Fibroblast of the conjunctiva (primary cell): ENCODE results near the gene PCMTD2.

Experiments used
- DNase-seq: peaks from one replicate; pipeline ENCODE4 v3.0.0-alpha.2; 2010; ENCODE audit warnings: low read depth

Gene PCMTD2

DNA sequence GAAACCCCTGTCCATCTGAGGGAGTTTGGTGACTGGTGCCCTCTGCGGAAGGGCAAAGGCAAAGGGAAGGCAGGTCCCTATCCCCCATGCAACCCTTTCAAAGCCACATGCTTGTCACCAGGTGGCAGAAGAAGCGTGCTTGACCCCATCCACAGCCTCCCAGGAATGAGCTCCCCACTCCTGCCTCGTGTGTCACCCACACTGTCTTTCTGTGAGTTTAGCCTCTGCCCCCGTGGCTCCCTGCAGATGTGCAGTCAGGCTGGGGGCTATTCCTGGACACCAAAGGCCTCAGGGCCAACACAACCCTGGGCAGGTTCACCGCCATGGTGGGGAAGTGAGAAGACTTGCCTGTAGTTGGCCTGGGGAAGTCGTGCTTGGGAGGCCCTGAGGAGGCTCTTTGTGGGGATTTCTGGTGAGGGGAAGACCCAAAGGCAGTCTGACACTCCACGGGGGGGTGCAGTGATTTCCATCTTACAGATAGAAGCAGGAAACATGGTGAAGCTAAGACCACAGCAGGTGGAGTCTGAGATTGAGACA is 16.6 kb upstream of the PCMTD2 start:
- no peak for DNase-seq

DNA sequence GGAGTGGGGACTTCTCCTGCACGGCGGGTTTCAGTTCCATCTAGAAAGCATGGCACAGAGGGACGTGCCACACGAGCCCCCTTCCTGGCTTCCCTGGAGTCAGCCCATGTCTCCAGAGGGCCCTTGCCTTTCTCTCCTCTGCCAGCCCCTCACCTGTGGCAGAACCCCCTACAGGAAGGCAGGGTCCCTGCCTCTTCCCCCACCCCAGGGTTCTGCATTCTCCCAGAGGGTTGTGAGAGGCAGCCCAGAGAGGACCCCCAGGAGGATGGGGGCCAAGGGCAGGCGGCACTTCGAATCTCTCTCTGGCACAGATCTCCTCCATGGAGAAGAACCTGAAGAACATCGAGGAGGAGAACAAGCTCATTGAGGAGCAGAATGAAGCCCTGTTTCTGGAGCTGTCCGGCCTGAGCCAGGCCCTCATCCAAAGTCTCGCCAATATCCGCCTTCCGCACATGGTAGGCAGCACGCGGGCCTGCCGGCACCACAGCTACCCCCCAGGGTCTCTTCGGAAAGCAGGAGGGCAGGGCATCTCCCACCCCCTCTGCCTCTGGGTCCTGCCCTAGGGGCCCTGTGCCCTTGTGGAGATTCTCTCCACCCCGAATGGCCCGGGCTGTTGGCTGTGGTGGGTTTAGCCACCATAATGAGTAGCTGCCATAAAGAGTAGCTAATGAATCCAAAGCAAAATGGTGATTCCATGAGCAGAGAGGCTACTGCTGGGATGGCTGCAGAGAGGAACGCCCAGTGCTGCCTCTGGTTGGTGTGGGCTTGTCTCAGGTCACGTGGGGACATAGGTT is 15.9 kb upstream of the PCMTD2 start:
- DNase-seq = no peak

DNA sequence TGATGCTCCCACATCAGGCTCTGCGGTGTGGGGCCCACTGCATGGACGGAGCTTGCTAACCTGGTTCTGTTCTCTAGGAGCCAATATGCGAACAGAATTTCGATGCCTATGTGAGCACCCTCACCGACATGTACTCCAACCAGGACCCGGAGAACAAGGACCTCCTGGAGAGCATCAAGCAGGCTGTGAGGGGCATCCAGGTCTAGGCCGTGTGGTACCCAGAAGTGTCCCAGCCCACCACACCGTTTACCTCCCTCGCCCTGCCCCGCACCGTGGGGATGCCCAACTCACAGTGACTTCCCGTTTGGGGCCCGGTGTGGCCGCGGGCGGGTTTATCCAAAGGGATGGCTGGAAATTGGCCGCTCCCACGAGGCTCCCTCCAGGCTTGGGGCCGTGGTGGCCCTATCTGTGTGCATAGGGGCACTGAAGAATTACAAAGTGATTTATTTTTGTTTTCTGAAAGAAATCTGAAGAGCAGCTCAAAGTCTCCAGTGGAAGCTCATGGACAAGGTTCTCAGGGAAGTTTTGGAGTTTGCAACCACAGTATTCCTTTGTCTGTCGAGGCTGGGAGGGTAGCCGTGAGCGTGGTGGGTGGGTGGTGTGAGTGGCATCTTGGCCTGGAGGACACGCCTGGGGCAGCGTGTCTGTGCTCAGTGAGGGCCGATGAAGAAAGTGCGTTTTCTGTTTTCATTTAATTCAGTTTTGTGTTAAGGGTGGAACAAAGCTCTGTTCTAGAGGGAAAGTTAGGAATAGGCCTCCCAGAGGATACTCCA is 15.1 kb upstream of the PCMTD2 start:
- DNase-seq = no peak

DNA sequence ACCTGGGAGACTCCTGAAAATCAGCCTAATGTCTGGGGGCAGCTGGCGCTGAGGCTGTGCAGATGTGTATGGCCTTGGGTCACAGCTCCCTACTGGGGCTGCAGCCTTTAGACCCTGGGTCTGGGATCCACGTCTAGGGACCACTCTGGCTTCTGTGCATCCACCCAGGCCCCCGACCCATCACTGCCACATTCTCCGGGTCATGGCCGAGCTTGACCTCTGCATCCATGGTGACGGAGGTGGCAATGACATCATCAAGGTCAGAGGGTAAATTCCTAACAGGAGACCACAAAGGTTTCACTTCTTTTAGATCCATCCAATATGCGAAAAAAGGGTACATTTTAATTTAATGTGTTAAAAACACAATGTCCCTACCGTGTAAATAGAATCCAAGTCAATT is 14.5 kb upstream of the PCMTD2 start:
- no peak for DNase-seq

DNA sequence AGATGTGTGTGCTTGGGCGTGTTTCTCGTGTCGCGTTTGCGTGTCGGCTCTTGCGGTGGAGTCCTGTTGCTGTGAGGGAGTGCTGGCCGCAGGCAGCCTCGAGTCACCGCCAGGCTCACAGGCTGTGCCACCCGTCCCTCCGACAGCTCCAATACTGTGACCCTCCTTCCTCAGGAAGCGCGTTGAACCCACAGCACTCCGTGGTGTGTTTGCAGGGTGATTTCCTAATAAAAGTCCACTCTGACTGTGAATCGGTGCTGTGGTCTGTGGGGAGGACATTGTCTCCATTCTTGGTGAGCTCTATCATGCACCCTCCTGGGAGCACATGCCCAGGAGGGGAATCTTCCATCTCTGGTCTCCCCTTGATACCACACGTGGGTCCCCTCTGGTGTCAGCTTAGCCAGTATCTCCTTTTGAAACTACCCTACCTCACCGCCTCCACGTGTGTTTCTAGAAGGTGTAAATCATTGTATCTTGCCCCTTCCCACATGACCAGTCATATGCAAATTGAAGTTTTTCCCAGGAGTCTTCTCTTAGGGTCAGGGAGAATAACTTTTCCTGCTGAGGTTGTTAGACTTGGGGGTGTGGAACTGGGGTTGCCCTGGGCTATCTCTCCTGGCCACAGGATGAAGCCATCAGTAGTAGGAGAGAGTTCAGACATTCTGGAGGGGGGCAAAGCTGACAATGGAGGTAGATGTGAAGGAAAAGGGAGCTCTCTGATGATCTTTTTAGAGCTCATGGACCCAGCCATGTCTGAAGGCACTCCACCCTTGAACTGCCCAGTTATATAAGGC is 13.3 kb upstream of the PCMTD2 start:
- DNase-seq = no peak

DNA sequence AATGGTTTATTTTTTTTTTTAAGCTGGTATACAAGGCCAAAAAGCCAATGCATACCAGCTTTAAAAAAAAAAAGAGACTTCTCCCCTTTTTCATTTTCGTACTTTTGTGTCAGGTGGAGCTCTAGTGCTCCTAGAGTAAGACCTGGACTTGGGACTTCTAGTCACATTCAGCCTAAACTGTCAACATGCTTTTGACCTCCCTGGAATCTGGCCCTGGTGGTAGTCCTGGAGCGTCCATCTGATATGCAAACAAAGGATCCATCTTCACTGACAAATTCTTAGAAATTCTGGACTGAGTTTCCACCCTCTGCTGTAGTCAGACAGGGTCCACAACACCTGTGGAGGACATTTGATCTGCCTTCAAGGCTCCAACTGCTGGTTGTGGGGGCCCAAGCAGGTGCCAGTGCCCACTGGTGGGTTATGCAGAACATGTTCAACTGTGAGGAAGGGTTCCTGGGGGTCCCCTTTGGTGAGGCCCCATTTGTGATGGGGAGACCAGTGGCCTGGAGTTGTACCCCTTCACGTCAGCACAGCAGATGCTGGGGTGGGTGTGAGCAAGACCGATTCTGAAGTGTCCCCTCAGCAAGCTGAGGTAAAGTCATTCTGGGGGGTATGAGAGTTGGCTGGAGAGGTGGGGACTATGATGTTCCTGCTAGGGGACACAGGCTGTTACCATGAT is 12.6 kb upstream of the PCMTD2 start:
- DNase-seq = no peak

DNA sequence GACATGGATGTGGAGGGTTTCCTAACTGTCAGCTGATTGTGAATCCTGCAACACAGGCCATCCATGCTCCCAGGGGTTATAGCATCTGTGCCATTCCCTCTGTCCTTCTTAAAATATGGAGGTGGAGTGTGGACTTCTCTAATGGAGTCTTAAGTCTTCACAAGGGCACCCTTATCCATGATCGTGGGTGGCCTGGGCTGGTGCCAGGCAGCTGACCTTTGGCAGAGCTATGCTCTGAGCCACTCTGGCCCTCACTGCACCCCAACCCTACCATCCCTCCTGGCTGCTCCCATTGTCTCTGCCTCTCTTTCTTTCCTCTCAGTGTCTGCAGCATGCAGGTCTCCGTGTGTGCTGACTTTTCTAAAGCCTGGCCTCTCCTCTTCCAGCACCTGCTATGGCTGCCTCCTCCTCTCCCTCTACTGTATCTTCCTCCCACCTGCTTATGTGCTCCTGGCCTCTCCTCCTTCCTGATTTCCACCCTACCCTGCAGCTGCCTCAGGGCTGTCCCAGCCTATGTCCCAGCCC is 11.2 kb upstream of the PCMTD2 start:
- DNase-seq = no peak

DNA sequence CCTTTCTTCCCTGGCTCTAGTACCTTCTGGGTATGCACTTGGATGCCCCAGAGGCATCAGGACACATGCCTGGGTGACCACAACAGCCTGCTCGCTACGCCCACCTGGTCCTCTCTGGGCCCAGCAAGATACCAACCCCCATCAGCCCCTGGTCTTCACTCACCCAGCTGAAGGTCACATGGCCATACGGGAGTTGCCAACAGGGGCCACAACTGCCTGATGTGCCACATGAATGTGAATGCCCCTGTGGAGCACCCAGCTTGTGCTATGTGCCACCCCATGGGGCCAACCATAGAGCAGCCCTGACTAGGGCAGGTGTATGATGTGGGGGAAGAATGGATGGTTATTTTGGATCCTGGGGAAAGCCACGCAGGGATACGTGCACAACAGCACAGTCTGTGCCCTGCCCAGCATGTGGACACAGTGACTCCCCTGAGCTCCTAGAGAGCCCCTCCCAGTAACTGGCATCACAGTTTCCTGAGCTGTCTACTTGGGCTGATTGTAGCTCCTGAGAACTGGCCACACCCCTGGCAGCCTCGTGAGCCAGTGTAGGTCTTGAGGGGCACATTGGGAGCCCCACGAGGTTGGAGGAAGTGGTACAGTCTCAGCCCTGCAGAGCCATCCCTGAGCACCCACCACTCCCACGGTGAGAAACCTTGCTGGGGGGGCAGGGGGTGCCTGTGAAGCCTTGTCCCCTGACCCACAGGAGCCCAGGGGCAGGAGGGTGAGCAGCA is 10.5 kb upstream of the PCMTD2 start:
- DNase-seq = no peak

DNA sequence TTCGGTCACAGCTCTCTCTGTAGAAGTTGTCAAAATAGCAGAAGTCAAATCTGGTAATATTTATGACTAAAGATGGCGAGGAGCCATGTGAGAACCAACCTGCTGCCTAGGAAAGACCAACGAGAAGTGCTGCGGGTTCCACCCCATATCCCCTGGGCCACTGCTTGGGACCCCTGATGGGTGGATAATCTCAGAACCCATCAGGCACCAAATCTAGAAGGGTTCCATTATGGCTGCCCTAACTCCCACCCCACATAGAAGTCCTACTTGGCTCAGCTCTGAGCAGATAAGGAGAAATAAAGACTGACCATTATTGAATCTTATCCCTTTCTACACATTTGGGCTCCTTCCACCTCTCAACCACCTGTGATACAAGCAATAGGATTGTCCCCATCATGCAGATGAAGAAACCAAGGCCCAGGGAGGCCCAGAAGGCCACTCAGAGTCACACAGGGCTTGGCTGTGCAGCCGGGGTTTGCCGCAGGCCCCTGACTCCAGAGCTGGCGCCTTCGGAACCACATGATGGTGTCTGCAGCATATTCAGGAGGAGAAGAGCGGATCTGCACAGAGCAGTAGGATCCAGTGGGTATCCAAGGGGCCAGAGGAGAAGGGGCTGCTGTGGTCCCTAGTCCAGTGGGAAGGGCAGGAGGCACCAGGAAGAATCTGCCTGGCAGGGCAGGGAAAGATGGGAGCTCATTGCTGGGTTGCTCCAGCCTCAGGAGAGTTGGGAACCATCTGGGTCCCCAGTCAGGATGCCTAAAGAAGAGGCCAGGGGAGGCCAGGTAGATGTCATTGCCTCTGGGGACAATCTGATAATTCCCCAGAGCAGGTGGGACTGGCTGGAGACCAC is 9.6 kb upstream of the PCMTD2 start:
- DNase-seq = no peak

DNA sequence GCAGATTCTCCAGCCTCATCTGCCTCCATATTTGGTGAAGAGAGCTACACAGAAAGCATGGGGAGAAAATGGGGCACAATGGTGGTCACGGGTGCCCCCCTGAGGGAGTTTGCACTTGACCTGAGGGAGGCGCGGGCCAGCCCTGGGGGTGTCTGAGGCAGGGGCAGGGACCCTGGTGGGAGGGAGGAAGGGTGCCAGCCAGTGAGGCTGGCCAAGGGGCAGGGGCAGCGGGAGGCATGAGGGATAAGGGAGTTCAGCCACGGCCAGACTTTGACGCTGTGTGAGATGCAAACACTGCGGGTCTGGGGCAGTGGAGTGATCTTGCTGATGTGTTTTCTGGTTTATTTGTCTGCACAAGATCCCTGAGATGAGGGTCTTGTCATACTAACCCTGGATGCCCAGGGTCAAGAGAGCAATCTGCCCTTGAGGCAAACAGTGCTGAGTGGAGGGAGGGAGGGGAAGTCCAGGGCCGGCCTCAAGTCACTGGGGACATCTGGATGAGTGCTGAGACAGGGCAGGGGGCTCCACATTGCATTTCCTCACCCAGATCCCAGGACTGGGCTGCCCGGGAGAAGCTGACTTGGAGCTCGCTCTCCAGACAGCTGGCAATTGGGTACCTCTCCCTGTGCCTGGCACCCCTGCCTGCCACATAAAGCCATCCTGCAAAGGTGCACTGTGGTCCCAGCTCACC is 8.8 kb upstream of the PCMTD2 start:
- DNase-seq = no peak

DNA sequence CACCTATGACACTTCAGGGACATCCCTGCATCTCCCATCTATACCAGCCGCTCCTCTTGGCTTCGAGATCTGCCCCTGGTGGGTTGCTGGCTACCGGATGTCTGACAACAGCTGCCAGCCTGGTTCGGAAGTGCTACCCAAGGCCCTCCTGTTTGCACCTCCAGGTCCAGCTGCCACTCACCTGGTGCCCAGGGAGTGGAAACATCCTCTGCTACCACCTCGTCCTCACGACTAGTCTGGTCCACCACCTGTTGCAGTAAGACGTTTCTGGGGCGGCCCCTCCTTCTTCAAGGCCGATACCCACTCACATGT is 8.3 kb upstream of the PCMTD2 start:
- DNase-seq = no peak

DNA sequence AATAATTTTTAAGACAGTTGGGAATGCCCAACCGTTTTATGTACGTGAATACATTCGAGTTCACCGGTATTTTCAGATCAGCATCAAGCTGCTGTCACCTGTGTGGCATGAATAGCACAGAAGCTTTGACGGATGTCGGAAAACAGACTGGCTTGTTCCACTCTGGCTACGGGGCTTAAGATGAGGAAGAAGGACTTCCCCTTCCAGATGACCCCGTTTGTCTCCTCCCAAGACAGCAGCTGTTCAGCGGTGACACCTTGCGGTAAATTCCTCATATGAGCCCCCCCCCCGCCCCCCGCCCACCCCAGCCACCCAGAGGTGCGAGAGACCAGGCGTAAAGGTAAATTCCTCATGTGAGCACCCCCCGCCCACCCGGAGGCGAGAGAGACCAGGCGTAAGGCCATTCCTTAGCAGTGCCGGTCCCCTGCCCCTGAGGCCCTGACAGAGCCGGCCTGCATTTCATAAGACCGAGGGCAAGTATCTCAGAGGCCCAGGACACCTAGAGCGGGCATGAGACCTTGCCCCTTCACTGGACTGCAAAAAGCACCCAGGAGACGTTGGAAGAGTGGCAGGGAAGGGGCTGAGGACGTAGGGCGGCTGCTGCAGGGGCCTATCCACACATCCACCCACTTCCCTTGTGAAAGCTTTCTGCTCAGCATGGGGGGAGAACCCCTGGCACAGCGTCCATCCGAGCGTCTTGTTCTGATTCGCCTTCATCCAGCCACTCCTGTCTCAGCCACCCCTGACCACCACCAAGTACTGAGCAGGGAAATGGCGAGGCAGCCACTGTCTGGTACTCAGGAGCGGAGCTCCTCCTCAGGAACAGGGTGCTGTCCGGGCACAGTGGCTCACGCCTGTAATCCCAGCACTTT is 7.3 kb upstream of the PCMTD2 start:
- DNase-seq = no peak

DNA sequence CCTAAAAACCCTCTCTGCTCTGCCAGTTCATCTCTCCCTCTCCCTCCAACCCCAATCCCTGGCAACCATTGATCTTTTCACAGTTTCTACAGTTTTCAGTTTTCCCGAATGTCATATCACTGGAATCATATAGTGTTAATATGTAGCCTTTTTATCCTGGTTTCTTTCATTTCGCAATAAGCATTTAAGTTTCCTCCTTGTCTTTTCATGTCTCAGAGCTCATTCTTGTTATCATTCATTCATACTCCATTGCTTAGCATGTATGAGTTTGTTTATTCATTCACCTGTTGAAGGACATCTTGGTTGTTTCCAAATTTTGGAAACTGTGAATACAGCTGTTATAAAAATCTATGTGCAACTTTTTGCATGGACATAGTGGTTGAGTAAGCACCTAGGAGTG is 5.5 kb upstream of the PCMTD2 start:
- no peak for DNase-seq

DNA sequence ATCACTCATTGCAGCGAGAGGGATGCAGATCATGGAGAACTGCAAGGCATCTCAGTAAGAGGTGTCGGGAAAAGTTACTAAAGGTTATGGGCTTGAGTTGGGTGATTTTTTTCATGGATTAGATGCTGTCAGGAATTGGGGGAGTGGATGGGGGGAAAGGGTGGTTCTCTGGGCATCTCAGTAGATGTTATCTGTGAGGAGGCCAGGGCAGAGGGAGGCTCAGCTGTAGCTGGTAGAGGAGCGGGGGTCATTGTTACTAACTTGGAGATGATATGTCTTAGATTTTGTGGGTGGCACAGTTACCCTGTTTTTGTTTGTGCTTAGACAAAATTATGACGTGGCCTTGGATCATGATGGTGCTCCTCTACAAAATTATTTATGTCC is 2.6 kb upstream of the PCMTD2 start:
- no peak for DNase-seq

DNA sequence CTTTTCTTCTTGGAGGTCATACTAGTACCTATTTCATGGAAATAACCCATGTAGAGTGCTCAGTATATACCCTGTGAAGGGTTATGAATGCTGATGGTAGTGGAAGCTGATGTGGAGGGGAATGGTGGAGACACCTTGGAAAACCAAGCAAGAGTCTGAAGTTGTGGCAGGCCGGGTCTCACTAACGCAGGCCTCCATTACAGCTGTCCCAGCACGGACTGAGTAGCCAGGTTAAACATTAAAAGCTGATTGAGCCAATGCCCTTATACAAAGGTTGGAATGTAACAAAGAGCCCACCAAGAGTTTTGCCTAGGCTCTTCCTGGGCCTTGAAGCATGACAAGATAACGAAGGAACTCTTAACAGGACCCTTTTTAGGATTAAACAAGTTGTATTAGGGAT is 2.1 kb upstream of the PCMTD2 start:
- DNase-seq = no peak

DNA sequence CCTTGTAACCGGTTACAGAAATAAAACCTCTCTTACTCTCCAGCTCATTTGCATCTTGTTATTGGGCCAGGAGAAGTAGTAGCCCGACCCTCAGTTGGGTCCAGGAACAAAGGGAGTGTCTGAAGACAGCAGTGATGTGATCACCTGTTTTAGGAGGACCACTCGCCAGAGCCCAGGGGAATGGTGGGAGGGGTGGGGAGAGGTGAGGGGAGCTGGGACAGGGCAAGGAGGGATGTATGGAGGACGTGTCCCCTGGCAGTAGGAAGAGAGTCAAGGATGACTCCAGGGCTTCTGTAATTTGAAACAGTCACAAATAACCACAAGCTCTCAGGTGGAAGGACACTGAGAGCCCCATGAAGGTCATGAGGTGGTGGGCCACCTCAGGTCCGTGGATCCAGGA is 1.4 kb upstream of the PCMTD2 start:
- no peak for DNase-seq

DNA sequence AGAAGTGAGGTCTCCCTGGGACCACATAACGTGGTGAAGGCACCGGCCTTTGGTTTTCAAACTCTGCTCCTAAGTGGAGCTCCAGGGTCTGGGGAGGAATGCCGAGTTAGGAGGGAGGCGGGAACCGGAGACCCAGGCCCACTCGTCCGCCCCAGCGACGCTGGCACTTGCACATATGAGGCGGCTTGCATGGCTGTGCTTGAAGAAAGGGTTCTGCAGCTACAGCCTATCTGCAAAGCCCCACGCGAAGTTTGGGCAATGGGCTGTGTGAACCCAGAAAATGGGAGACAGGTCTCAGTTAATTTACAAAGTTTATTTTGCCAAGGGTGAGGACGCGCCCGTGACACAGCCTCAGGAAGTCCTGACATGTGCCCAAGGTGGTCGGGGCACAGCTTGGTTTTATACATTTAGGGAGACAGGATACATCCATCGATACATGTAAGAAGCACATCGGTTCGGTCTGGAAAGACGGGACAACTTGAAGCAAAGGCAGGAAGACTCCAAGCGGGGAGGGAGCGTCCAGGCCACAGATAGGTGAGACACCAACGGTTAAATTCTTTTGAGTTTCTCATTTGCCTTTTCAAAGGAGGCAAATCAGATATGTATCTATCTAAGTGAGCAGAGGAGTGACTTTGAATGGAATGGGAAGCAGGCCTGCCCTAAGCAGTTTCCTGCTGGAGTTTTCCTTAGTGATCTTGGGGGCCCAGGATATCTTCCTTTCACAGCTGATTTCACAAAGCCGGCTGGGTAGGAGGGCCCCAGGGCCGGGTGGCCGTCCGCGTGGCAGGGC is 782 bp upstream of the PCMTD2 start:
- no peak for DNase-seq
